ENCODE data around the gene IQSEC1. TPM values are rescaled to one million over a fixed set of nuclear protein-coding genes. Genes with fewer than 3 reads are reported as not detected.
A peak's percentile ranks its signal among the peaks of the same experiment; 100 is the strongest.

IQSEC1 gene
- total and polyA plus RNA-seq, 10 of the 15 experiments (the other 5 are each of a cell fraction or from before 2014, with no cell fraction given), result 0.92 to 55.2 (median 8.5) TPM

DNA sequence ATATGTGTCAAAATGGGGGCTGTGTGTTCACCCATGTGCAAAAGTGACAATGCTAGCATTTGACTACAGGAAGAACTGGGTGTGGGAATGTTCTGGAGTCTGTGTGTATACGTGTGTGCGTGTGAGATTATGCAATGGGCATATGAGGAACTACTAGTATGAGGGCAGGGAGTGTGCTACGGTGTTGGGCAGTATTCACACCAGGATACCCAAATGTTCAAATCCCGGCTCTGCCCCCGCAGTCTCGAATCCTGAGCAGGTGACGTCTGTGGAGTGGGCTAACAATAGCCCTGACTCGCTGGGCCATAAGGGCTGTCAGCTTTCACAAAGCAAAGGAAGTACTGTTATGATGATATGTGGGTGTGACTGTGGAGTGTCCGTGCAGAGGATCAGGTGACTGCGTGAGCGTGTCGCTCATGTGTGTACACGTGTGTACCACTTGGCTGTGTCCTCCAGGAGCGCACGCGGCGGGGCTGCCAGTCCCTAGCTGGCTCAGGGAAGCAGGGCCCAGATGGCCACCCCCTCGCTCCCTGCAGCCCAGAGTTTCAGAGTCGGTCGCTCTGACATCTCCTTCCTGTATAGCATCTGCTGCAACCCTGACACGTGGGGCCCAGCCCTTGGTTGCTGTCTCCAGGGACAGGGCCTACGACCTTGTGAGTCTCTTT, 27.2 kb downstream of the IQSEC1 start:
- ATAC-seq (peak; percentile 87), FAIRE-seq (peak; percentile 99), DNase-seq (ENCODE audit: low read depth, low spot score) (peak; percentile 76)
- H3K79me2 ChIP-seq (ENCODE audit: control insufficient read depth, insufficient read depth, low read length), result peaks cover 3% of the 10 kb centered on the region; the same call in 1 of the 2 replicates
- ChIA-PET RAD21 (ENCODE audit: unreplicated experiment) (interaction anchor here (1.0 to 5.0 kb wide), 13 partner anchors 13 to 406 kb away, joined by 3 to 93 read pairs (median 8); no protein-coding TSS in a partner anchor), CTCF (interaction anchor here (0.8 to 4.7 kb wide), 15 partner anchors 11 to 406 kb away, joined by 3 to 56 read pairs (median 5); no protein-coding TSS in a partner anchor), POLR2A (interaction anchor here (0.6 to 6.9 kb wide), 10 partner anchors 19 to 84 kb away, joined by 3 to 84 read pairs (median 6); no protein-coding TSS in a partner anchor), SMC1A (ENCODE audit: uncharacterized antibody, unreplicated experiment) (interaction anchor here (0.9 to 4.7 kb wide), 20 partner anchors 12 to 96 kb away, joined by 3 to 71 read pairs (median 6); no protein-coding TSS in a partner anchor)
- H3K27ac ChIP-seq (ENCODE audit: control insufficient read depth, insufficient read depth), result peak overlapping the region; percentile 70
- H3K4me2 ChIP-seq (ENCODE audit: control insufficient read depth, insufficient read depth), result peak overlapping the region; percentile 74
- H3K9ac ChIP-seq (ENCODE audit: control insufficient read depth, insufficient read depth, low read length), result peak overlapping the region; percentile 49; the same call in 1 of the 2 replicates
- peaks cover 34% of the 10 kb centered on the region for H3K4me1 ChIP-seq (ENCODE audit: control insufficient read depth, insufficient read depth, low read length)
- H3K36me3 ChIP-seq (ENCODE audit: control insufficient read depth in 2 of 2, insufficient read depth in 2 of 2, low read length in 1 of 2), result no peaks in the 10 kb centered on the region
- H3K27me3 ChIP-seq (replicated peaks in 1 of 2; ENCODE audit: control insufficient read depth in 2 of 2, insufficient read depth in 2 of 2, low read length in 1 of 2), result no peaks in the 10 kb centered on the region
- in situ Hi-C loops (cut with MboI), result no loop called here
- peak overlapping the region; percentile 9 for H2AFZ ChIP-seq (ENCODE audit: control insufficient read depth, low read depth, low read length)
- BruUV-seq (replicated peaks), result no TSS peak
- no peaks in the 10 kb centered on the region for H3K9me3 ChIP-seq (replicated peaks; ENCODE audit: control insufficient read depth, insufficient read depth, low read length)
- H4K20me1 ChIP-seq (ENCODE audit: control insufficient read depth, insufficient read depth), result no peaks in the 10 kb centered on the region
- intact Hi-C loops (cut with micrococcal nuclease; ENCODE audit: unreplicated experiment), result loop anchor here (1.0 to 2.0 kb wide), 3 partner anchors 30 to 46 kb away; no protein-coding TSS in a partner anchor
- no peak overlapping the region for H3K4me3 ChIP-seq
- WGBS (ENCODE audit: insufficient coverage, insufficient replicate concordance, low lambda C conversion rate, missing lambda C conversion rate), result 10% methylated on average over 20 of the region's 22 CpGs
- TF ChIP-seq RAD51 (IDR thresholded peaks at IDR 0.05), result peak; percentile 84
- 0 out of 2 replicates have a peak, but pooled peaks have one; percentile 1 for TF ChIP-seq SPI1 (IDR thresholded peaks at IDR 0.05; ENCODE audit: borderline replicate concordance, insufficient read depth, low read depth, low read length)
- TF ChIP-seq ZNF207 (IDR thresholded peaks at IDR 0.05; ENCODE audit: borderline replicate concordance), result no peak
- TF ChIP-seq, protein P1, sequence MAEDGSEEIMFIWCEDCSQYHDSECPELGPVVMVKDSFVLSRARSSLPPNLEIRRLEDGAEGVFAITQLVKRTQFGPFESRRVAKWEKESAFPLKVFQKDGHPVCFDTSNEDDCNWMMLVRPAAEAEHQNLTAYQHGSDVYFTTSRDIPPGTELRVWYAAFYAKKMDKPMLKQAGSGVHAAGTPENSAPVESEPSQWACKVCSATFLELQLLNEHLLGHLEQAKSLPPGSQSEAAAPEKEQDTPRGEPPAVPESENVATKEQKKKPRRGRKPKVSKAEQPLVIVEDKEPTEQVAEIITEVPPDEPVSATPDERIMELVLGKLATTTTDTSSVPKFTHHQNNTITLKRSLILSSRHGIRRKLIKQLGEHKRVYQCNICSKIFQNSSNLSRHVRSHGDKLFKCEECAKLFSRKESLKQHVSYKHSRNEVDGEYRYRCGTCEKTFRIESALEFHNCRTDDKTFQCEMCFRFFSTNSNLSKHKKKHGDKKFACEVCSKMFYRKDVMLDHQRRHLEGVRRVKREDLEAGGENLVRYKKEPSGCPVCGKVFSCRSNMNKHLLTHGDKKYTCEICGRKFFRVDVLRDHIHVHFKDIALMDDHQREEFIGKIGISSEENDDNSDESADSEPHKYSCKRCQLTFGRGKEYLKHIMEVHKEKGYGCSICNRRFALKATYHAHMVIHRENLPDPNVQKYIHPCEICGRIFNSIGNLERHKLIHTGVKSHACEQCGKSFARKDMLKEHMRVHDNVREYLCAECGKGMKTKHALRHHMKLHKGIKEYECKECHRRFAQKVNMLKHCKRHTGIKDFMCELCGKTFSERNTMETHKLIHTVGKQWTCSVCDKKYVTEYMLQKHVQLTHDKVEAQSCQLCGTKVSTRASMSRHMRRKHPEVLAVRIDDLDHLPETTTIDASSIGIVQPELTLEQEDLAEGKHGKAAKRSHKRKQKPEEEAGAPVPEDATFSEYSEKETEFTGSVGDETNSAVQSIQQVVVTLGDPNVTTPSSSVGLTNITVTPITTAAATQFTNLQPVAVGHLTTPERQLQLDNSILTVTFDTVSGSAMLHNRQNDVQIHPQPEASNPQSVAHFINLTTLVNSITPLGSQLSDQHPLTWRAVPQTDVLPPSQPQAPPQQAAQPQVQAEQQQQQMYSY (CRISPR knock-in tag; IDR thresholded peaks at IDR 0.05), result no peak
- no peak; the same call in 1 of the 2 replicates for TF ChIP-seq RB1 (IDR thresholded peaks at IDR 0.05; ENCODE audit: borderline replicate concordance)
- TF ChIP-seq, protein P2, sequence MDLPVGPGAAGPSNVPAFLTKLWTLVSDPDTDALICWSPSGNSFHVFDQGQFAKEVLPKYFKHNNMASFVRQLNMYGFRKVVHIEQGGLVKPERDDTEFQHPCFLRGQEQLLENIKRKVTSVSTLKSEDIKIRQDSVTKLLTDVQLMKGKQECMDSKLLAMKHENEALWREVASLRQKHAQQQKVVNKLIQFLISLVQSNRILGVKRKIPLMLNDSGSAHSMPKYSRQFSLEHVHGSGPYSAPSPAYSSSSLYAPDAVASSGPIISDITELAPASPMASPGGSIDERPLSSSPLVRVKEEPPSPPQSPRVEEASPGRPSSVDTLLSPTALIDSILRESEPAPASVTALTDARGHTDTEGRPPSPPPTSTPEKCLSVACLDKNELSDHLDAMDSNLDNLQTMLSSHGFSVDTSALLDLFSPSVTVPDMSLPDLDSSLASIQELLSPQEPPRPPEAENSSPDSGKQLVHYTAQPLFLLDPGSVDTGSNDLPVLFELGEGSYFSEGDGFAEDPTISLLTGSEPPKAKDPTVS (IDR thresholded peaks at IDR 0.05; ENCODE audit: low read depth, low read length), result no peak
- TF ChIP-seq, protein P3, sequence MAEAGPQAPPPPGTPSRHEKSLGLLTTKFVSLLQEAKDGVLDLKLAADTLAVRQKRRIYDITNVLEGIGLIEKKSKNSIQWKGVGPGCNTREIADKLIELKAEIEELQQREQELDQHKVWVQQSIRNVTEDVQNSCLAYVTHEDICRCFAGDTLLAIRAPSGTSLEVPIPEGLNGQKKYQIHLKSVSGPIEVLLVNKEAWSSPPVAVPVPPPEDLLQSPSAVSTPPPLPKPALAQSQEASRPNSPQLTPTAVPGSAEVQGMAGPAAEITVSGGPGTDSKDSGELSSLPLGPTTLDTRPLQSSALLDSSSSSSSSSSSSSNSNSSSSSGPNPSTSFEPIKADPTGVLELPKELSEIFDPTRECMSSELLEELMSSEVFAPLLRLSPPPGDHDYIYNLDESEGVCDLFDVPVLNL (IDR thresholded peaks at IDR 0.05; ENCODE audit: low read depth, low read length), result no peak
- no peak for TF ChIP-seq BRCA1 (IDR thresholded peaks at IDR 0.05; ENCODE audit: low read depth, low read length)
- TF ChIP-seq TCF3 (IDR thresholded peaks at IDR 0.05; ENCODE audit: borderline replicate concordance, insufficient read depth, low read depth, low read length), result peak; percentile 66
- TF ChIP-seq HDAC2 (IDR thresholded peaks at IDR 0.05), result no peak
- no peak; the same call in 1 of the 2 replicates for TF ChIP-seq FOXM1 (IDR thresholded peaks at IDR 0.05; ENCODE audit: low read depth, low read length)
- TF ChIP-seq ZNF24 (IDR thresholded peaks at IDR 0.05), result no peak
- peak; percentile 93 for TF ChIP-seq NBN (IDR thresholded peaks at IDR 0.05)
- peak; percentile 91 to 92 for TF ChIP-seq IKZF2 (IDR thresholded peaks at IDR 0.05)
- no peak for TF ChIP-seq SUPT20H (IDR thresholded peaks at IDR 0.05; ENCODE audit: borderline replicate concordance, control insufficient read depth, low read depth, low read length)
- peak; percentile 40 to 54; a peak in 2 of 4 replicates for TF ChIP-seq EP300 (IDR thresholded peaks at IDR 0.05; ENCODE audit: borderline replicate concordance in 1 of 2, control insufficient read depth in 1 of 2, low read depth in 2 of 2, low read length in 2 of 2)

All from GM12878 (cell line).